IMR-90 (cell line): ENCODE data around the gene NCOA3. TPM values are rescaled to one million over a fixed set of nuclear protein-coding genes. Genes with fewer than 3 reads are reported as not detected.

Experiments
- ATAC-seq: fragments of 200-7000 bp; cut with Tn5 transposase; 2 replicates; pipeline ENCODE4 v1.9.1; 2020; ENCODE audit warnings: low read depth, mild to moderate bottlenecking, moderate library complexity
- BruUV-seq: library from RNA; stranded (reverse); fragments of 400-500 nt; replicated peaks from 2 replicates; lab custom pipeline; 2021; lab: Mats Ljungman, UMichigan
- CTCF ChIA-PET: fragments of 300-600 bp; formaldehyde crosslinking; extraction: SDS; loops from one replicate; lab custom pipeline; 2021; ENCODE audit warnings: antibody characterized with exemption; lab: Yijun Ruan, JAX
- POLR2A ChIA-PET: fragments of 300-600 bp; sonication (Branson Sonifier 250); formaldehyde crosslinking; loops from one replicate; lab custom pipeline; 2022; ENCODE audit warnings: antibody characterized with exemption; ENCODE audit not compliant: unreplicated experiment; lab: Charles Lee
- DNase-seq: peaks from one replicate; pipeline ENCODE4 v3.0.0; 2013
- H2AFZ ChIP-seq: replicated peaks from 2 replicates; pipeline ENCODE3; 2013; ENCODE audit warnings: low read length, mild to moderate bottlenecking; ENCODE audit not compliant: poor library complexity
- H2AK5ac ChIP-seq: 2 replicates; pipeline ENCODE4 v1.6.1; 2013; ENCODE audit warnings: low read depth, low read length, inconsistent platforms
- H2AK9ac ChIP-seq: replicated peaks from 2 replicates; pipeline ENCODE3; 2013; ENCODE audit warnings: mild to moderate bottlenecking, low read depth, low read length, moderate library complexity; ENCODE audit not compliant: poor library complexity
- H2BK120ac ChIP-seq: 2 replicates; pipeline ENCODE4 v1.6.1; 2013; ENCODE audit warnings: low read depth, low read length, inconsistent platforms
- H2BK15ac ChIP-seq: 3 replicates; pipeline ENCODE4 v1.6.1; 2013; ENCODE audit warnings: low read depth, low read length, inconsistent platforms
- H2BK20ac ChIP-seq: 2 replicates; pipeline ENCODE4 v1.6.1; 2013; ENCODE audit warnings: low read depth, mild to moderate bottlenecking, inconsistent platforms, low read length, moderate library complexity
- H2BK5ac ChIP-seq: 2 replicates; pipeline ENCODE4 v1.6.1; 2013; ENCODE audit warnings: mild to moderate bottlenecking, low read depth, low read length, inconsistent platforms; ENCODE audit not compliant: poor library complexity, severe bottlenecking
- H3K14ac ChIP-seq: replicated peaks from 2 replicates; pipeline ENCODE4 v1.6.1; 2013; ENCODE audit warnings: low read depth, low read length, inconsistent platforms
- H3K18ac ChIP-seq: 2 replicates; pipeline ENCODE4 v1.6.1; 2013; ENCODE audit warnings: low read depth, low read length, control low read depth
- H3K23ac ChIP-seq: 2 replicates; pipeline ENCODE4 v1.6.1; 2013; ENCODE audit warnings: low read depth, low read length, inconsistent platforms
- H3K27ac ChIP-seq: 2 replicates; pipeline ENCODE4 v1.5.1; 2013; ENCODE audit warnings: mild to moderate bottlenecking, control low read depth, low read length; ENCODE audit not compliant: insufficient read depth
- H3K27me3 ChIP-seq: 2 replicates; pipeline ENCODE4 v1.6.1; 2013; ENCODE audit warnings: low read length; ENCODE audit not compliant: control insufficient read depth, insufficient read depth
- H3K36me3 ChIP-seq: 2 replicates; pipeline ENCODE4 v1.6.1; 2013; ENCODE audit warnings: low read length, mixed read lengths; ENCODE audit not compliant: control insufficient read depth, insufficient read depth
- H3K4ac ChIP-seq: 2 replicates; pipeline ENCODE4 v1.6.1; 2013; ENCODE audit warnings: low read depth, low read length, inconsistent platforms
- H3K4me1 ChIP-seq: 2 replicates; pipeline ENCODE4 v1.6.1; 2013; ENCODE audit warnings: low read length, mixed read lengths; ENCODE audit not compliant: control insufficient read depth, insufficient read depth
- H3K4me2 ChIP-seq: 2 replicates; pipeline ENCODE4 v1.6.1; 2013; ENCODE audit warnings: low read depth, mild to moderate bottlenecking, control low read depth, low read length, moderate library complexity
- H3K4me3 ChIP-seq: 2 replicates; pipeline ENCODE4 v1.5.1; 2013; ENCODE audit warnings: low read depth, mild to moderate bottlenecking, control low read depth, low read length, moderate library complexity; ENCODE audit not compliant: insufficient read depth
- H3K56ac ChIP-seq: 2 replicates; pipeline ENCODE4 v1.6.1; 2013; ENCODE audit warnings: low read length, inconsistent platforms; ENCODE audit not compliant: insufficient read depth; ENCODE audit errors: extremely low read depth
- H3K79me1 ChIP-seq, 2 experiments: 2 replicates each; pipeline ENCODE4 v1.6.1; 2013; ENCODE audit warnings: low read length in 2 of 2, inconsistent platforms in 1 of 2, low read depth in 1 of 2
- H3K9ac ChIP-seq: 2 replicates; pipeline ENCODE4 v1.6.1; 2013; ENCODE audit warnings: low read depth, low read length, control low read depth
- H3K9me1 ChIP-seq: 2 replicates; pipeline ENCODE4 v1.6.1; 2013; ENCODE audit warnings: low read length, inconsistent platforms; ENCODE audit not compliant: insufficient read depth
- H3K9me3 ChIP-seq: 2 replicates; pipeline ENCODE4 v1.6.1; 2013; ENCODE audit warnings: low read length; ENCODE audit not compliant: control insufficient read depth, insufficient read depth
- H4K20me1 ChIP-seq: 2 replicates; pipeline ENCODE4 v1.6.1; 2013; ENCODE audit warnings: low read length, inconsistent platforms; ENCODE audit not compliant: insufficient read depth
- H4K5ac ChIP-seq: 2 replicates; pipeline ENCODE4 v1.6.1; 2013; ENCODE audit warnings: mild to moderate bottlenecking, low read depth, low read length, control low read depth
- H4K8ac ChIP-seq, 2 experiments: 2 replicates each; pipeline ENCODE4 v1.6.1; 2013; ENCODE audit warnings: low read depth in 2 of 2, low read length in 2 of 2, control low read depth in 1 of 2, inconsistent platforms in 1 of 2
- H4K91ac ChIP-seq: 2 replicates; pipeline ENCODE4 v1.6.1; 2013; ENCODE audit warnings: low read depth, low read length, inconsistent platforms; ENCODE audit not compliant: insufficient read depth
- BHLHE40 ChIP-seq: fragments of 150-350 bp; IDR thresholded peaks from 2 replicates; pipeline ENCODE4 v1.6.1; 2016; ENCODE audit warnings: mild to moderate bottlenecking, low read depth, low read length
- CHD1 ChIP-seq: IDR thresholded peaks from 2 replicates; pipeline ENCODE4 v1.6.1; 2012; ENCODE audit warnings: low read depth, low read length, improper control_type of control experiment
- MAFK ChIP-seq: IDR thresholded peaks from 2 replicates; pipeline ENCODE4 v1.6.1; 2012; ENCODE audit warnings: low read depth, low read length, improper control_type of control experiment
- MXI1 ChIP-seq: IDR thresholded peaks from 2 replicates; pipeline ENCODE4 v1.6.1; 2012; ENCODE audit warnings: low read depth, mild to moderate bottlenecking, low read length, moderate library complexity, borderline replicate concordance
- NFE2L2 ChIP-seq: fragments of 150-350 bp; IDR thresholded peaks from 2 replicates; pipeline ENCODE4 v1.6.1; 2016; ENCODE audit warnings: low read depth, mild to moderate bottlenecking, low read length
- POLR2A ChIP-seq: IDR thresholded peaks from 2 replicates; pipeline ENCODE4 v1.6.1; 2012; ENCODE audit warnings: mild to moderate bottlenecking, low read depth, low read length
- RAD21 ChIP-seq: IDR thresholded peaks from 2 replicates; pipeline ENCODE4 v1.6.1; 2012; ENCODE audit warnings: low read length, improper control_type of control experiment
- RFX5 ChIP-seq: IDR thresholded peaks from 2 replicates; pipeline ENCODE4 v1.8.0; 2012; ENCODE audit warnings: low read depth, mild to moderate bottlenecking, low read length, moderate library complexity
- SMC3 ChIP-seq: fragments of 150-350 bp; IDR thresholded peaks from 2 replicates; pipeline ENCODE4 v1.6.1; 2016; ENCODE audit warnings: low read depth, mild to moderate bottlenecking, antibody characterized with exemption, low read length, moderate library complexity
- WGBS, 2 experiments: methylation state at CpG; one replicate each; pipeline versions ENCODE4 v1.1.5 to v1.1.7; 2013; ENCODE audit warnings: missing lambda C conversion rate in 2 of 2; ENCODE audit not compliant: insufficient read length in 1 of 2; ENCODE audit errors: extremely low coverage in 2 of 2; 5-methylcytosine and 5-hydroxymethylcytosine counted together
- dilution Hi-C: fragments of 300-500 bp; cut with HindIII; formaldehyde crosslinking; loops from one replicate; pipeline ENCODE4 v1.14.3; 2018; ENCODE audit warnings: low sequenced_read_pairs; ENCODE audit not compliant: unreplicated experiment
- in situ Hi-C: fragments of 300-500 bp; cut with MboI; formaldehyde crosslinking; loops from 3 replicates; pipeline ENCODE4 v1.14.3; 2019; ENCODE audit warnings: low sequenced_read_pairs, inconsistent platforms, mixed read lengths
- intact Hi-C: fragments of 100-400 bp; cut with micrococcal nuclease; formaldehyde crosslinking; loops from 2 replicates; pipeline ENCODE4 v1.10.0; 2022
- polyA plus RNA-seq, 3 experiments: library from polyadenylated mRNA; depleted of rRNA; stranded (reverse); fragments of >200 nt; gene quantifications; 2 replicates each; pipeline ENCODE4 v1.2.3, GENCODE V29; 2012; ENCODE audit warnings: low replicate concordance in 1 of 3
- total RNA-seq: library from RNA; depleted of rRNA; stranded (reverse); fragments of >200 nt; gene quantifications from 2 replicates; pipeline ENCODE4 v1.2.3, GENCODE V29; 2012

Gene NCOA3
- total and polyA plus RNA-seq, 2 of the 4 experiments (the other 2 are of a cell fraction): 8.8 to 29.0 TPM

DNA sequence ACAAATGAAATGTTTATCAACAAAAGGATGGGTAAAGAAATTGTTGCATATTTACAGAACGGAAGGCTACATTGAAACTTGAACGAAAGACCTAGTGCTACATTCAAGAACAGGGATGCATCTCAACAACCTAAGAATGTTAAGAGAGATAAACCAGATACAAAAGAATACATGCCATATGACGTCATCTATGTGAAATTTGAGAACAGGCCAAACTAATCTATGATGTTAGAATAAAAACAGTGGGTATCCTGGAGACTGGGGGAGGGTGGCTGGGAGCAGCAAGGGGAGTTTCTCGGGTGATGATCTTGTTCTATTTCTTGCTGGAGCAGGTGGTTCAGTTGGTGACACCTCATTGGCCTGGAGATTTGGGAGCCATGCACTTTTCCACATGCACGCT lies 202.1 kb downstream of the NCOA3 start:
- no peak overlapping the region for H3K4ac ChIP-seq
- H3K23ac ChIP-seq: no peak overlapping the region
- H3K56ac ChIP-seq: no peak overlapping the region
- ChIA-PET CTCF (no interaction called here), POLR2A (no interaction called here)
- no peak overlapping the region for H2AK5ac ChIP-seq
- no peak overlapping the region for H2AFZ ChIP-seq
- no peak overlapping the region for H2BK120ac ChIP-seq
- intact Hi-C loops: no loop called here
- no peaks in the 10 kb centered on the region for H3K79me1 ChIP-seq
- no peak overlapping the region for H4K91ac ChIP-seq
- H3K18ac ChIP-seq: no peak overlapping the region
- no peak overlapping the region for H4K8ac ChIP-seq
- H4K20me1 ChIP-seq: no peaks in the 10 kb centered on the region
- H2BK15ac ChIP-seq: no peak overlapping the region
- H3K27ac ChIP-seq: no peak overlapping the region
- ATAC-seq (no peak), DNase-seq (no peak)
- peaks cover 2% of the 10 kb centered on the region for H3K27me3 ChIP-seq
- no peak overlapping the region for H3K4me2 ChIP-seq
- no peak overlapping the region for H2AK9ac ChIP-seq
- WGBS, 2 experiments: no CpG with 5 or more reads among the region's 5 CpGs
- no TSS peak for BruUV-seq
- H2BK20ac ChIP-seq: no peak overlapping the region
- H3K4me3 ChIP-seq: no peak overlapping the region
- in situ Hi-C loops: no loop called here
- TF ChIP-seq SMC3 (no peak), RFX5 (no peak), CHD1 (no peak), MAFK (no peak), RAD21 (no peak), NFE2L2 (no peak), BHLHE40 (no peak), POLR2A (no peak), MXI1 (no peak)
- no peak overlapping the region for H3K9ac ChIP-seq
- no peak overlapping the region for H2BK5ac ChIP-seq
- no peak overlapping the region for H4K5ac ChIP-seq
- H3K4me1 ChIP-seq: no peaks in the 10 kb centered on the region; the same call in 1 of the 2 replicates
- dilution Hi-C loops: no loop called here
- no peaks in the 10 kb centered on the region for H3K36me3 ChIP-seq
- no peaks in the 10 kb centered on the region for H3K9me3 ChIP-seq
- H3K14ac ChIP-seq: no peak overlapping the region
- no peaks in the 10 kb centered on the region for H3K9me1 ChIP-seq
